Cerebellar nuclear complex (tissue), 1 donor: ENCODE measurements around the gene AGBL4.
"Not testable (repeated sequence)": the region's sequence is repeated elsewhere in the genome, so short reads cannot be mapped to it uniquely, and the experiment has no call there.

Experiments used
- DNase-seq, 2 experiments: peaks; one replicate each; lab custom pipeline; 2025; lab: John Stamatoyannopoulos, UW

Gene AGBL4

GRCh38 chr1:49306507-49307070, 717.2 kb downstream of the AGBL4 start:
- DNase-seq = no peak

- not testable (repeated sequence) for DNase-seq
Observed at GRCh38 chr1:49302400-49302799, 721.4 kb downstream of the AGBL4 start.

- DNase-seq = no peak
Observed at GRCh38 chr1:49298304-49298703, 725.5 kb downstream of the AGBL4 start.

GRCh38 chr1:49297783-49298182, 726.0 kb downstream of the AGBL4 start:
- DNase-seq = no peak

- DNase-seq = no peak
Observed at GRCh38 chr1:49294539-49294938, 729.2 kb downstream of the AGBL4 start.

GRCh38 chr1:49293016-49293415, 730.7 kb downstream of the AGBL4 start:
- DNase-seq = no peak

- DNase-seq = not testable (repeated sequence)
Observed at GRCh38 chr1:49257211-49258049, 766.3 kb downstream of the AGBL4 start.

GRCh38 chr1:49252917-49253316, 770.8 kb downstream of the AGBL4 start:
- DNase-seq = no peak

GRCh38 chr1:49251019-49251784, 772.6 kb downstream of the AGBL4 start:
- DNase-seq = no peak

GRCh38 chr1:49240709-49241221, 783.0 kb downstream of the AGBL4 start:
- no peak for DNase-seq

GRCh38 chr1:49234988-49235387, 788.8 kb downstream of the AGBL4 start:
- no peak for DNase-seq

GRCh38 chr1:49229555-49229954, 794.2 kb downstream of the AGBL4 start:
- DNase-seq = no peak

- DNase-seq = no peak
Observed at GRCh38 chr1:49226758-49227157, 797.0 kb downstream of the AGBL4 start.

GRCh38 chr1:49225464-49225863, 798.3 kb downstream of the AGBL4 start:
- DNase-seq = no peak

- no peak for DNase-seq
Observed at GRCh38 chr1:49213301-49213700, 810.5 kb downstream of the AGBL4 start.

GRCh38 chr1:49208712-49209111, 815.0 kb downstream of the AGBL4 start:
- DNase-seq = no peak

- DNase-seq = no peak
Observed at GRCh38 chr1:49204720-49205119, 819.0 kb downstream of the AGBL4 start.

- DNase-seq = no peak
Observed at GRCh38 chr1:49200738-49201137, 823.0 kb downstream of the AGBL4 start.

GRCh38 chr1:49199564-49199963, 824.2 kb downstream of the AGBL4 start:
- no peak for DNase-seq

- DNase-seq = no peak
Observed at GRCh38 chr1:49197081-49197480, 826.7 kb downstream of the AGBL4 start.

GRCh38 chr1:49190138-49190537, 833.6 kb downstream of the AGBL4 start:
- DNase-seq = no peak

- no peak for DNase-seq
Observed at GRCh38 chr1:49187056-49187455, 836.7 kb downstream of the AGBL4 start.
